Activated gamma-delta T cell treated with Interleukin-2 at 50 U/mL for 16 hours (primary cell): ENCODE measurements around the gene FUZ.

Experiments used
- DNase-seq: peaks from one replicate; pipeline ENCODE4 v3.0.0-alpha.2; 2020

FUZ gene

GRCh38 chr19:49812997-49813861 lies at the start of gene FUZ:
Gene FUZ (minus strand): TSS chr19:49813292. CDS start chr19:49813106, 186 bp downstream.
- DNase-seq = peak; percentile 90

GRCh38 chr19:49862391-49863253 lies 49.5 kb upstream of the FUZ start:
- DNase-seq = no peak

- no peak for DNase-seq
These were observed 48.7 kb upstream of the FUZ start for GRCh38 chr19:49861541-49862378.

GRCh38 chr19:49861107-49861506 lies 48.0 kb upstream of the FUZ start:
- DNase-seq = no peak

GRCh38 chr19:49860336-49861102 lies 47.4 kb upstream of the FUZ start:
- no peak for DNase-seq

GRCh38 chr19:49859682-49860335 lies 46.7 kb upstream of the FUZ start:
- no peak for DNase-seq

- no peak for DNase-seq
These were observed 45.2 kb upstream of the FUZ start for GRCh38 chr19:49858088-49858985.

GRCh38 chr19:49857838-49858087 lies 44.7 kb upstream of the FUZ start:
- DNase-seq = no peak

GRCh38 chr19:49857061-49857837 lies 44.2 kb upstream of the FUZ start:
- DNase-seq = no peak

GRCh38 chr19:49856574-49857021 lies 43.5 kb upstream of the FUZ start:
- DNase-seq = no peak

- no peak for DNase-seq
These were observed 42.8 kb upstream of the FUZ start for GRCh38 chr19:49855676-49856573.

GRCh38 chr19:49855277-49855675 lies 42.2 kb upstream of the FUZ start:
- no peak for DNase-seq

GRCh38 chr19:49854378-49855263 lies 41.5 kb upstream of the FUZ start:
- DNase-seq = no peak

- no peak for DNase-seq
These were observed 40.8 kb upstream of the FUZ start for GRCh38 chr19:49853852-49854377.

GRCh38 chr19:49852631-49853126 lies 39.6 kb upstream of the FUZ start:
- DNase-seq = no peak

- peak; percentile 26 for DNase-seq
These were observed 38.6 kb upstream of the FUZ start for GRCh38 chr19:49851456-49852259.
